Stimulated activated CD4-positive, alpha-beta T cell treated with anti-CD3 and anti-CD28 coated beads, Interleukin-2, amount 100 ng/mL, for 4 hours (primary cell): ENCODE data around the gene MRPL33.

Source experiments
- DNase-seq: peaks from one replicate; pipeline ENCODE4 v3.0.0-alpha.2; 2020; ENCODE audit warnings: low read depth

The MRPL33 gene

GRCh38 chr2:27809761-27810241 is 38.3 kb downstream of the MRPL33 start:
- no peak for DNase-seq

GRCh38 chr2:27810455-27810854 is 38.9 kb downstream of the MRPL33 start:
- DNase-seq = no peak

- no peak for DNase-seq
Measured at GRCh38 chr2:27811768-27812167, 40.2 kb downstream of the MRPL33 start.

GRCh38 chr2:27814758-27815157 is 43.2 kb downstream of the MRPL33 start:
- DNase-seq = no peak

- no peak for DNase-seq
Measured at GRCh38 chr2:27815860-27816438, 44.4 kb downstream of the MRPL33 start.

GRCh38 chr2:27822049-27822448 is 50.5 kb downstream of the MRPL33 start:
- no peak for DNase-seq

- no peak for DNase-seq
Measured at GRCh38 chr2:27823135-27823534, 51.6 kb downstream of the MRPL33 start.

- DNase-seq = no peak
Measured at GRCh38 chr2:27823569-27823968, 52.0 kb downstream of the MRPL33 start.

- DNase-seq = no peak
Measured at GRCh38 chr2:27824401-27824800, 52.9 kb downstream of the MRPL33 start.

GRCh38 chr2:27828305-27828704 is 56.8 kb downstream of the MRPL33 start:
- DNase-seq = no peak
